ENCODE measurements around the gene RFC4.

Gene RFC4

DNA sequence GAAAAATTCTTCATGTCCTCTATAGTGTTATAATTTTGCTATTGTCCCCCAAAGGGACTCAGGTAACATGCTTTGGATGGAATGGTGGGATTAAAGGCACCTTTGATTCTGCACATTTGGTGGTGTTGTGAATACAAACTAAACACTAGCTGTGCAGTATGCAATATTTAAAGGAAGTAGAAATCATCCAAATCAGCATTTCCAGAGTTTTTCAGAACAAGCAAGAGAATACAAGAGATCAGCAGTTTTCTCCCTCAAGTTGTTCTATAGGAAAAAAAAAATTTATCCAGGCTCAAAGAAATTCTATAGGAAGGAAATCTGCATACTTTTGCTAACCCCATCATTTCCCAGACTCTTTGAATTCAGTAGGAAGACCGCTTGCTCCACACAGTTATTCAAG, 26.0 kb upstream of the RFC4 start:
- TF ChIP-seq, protein P1, sequence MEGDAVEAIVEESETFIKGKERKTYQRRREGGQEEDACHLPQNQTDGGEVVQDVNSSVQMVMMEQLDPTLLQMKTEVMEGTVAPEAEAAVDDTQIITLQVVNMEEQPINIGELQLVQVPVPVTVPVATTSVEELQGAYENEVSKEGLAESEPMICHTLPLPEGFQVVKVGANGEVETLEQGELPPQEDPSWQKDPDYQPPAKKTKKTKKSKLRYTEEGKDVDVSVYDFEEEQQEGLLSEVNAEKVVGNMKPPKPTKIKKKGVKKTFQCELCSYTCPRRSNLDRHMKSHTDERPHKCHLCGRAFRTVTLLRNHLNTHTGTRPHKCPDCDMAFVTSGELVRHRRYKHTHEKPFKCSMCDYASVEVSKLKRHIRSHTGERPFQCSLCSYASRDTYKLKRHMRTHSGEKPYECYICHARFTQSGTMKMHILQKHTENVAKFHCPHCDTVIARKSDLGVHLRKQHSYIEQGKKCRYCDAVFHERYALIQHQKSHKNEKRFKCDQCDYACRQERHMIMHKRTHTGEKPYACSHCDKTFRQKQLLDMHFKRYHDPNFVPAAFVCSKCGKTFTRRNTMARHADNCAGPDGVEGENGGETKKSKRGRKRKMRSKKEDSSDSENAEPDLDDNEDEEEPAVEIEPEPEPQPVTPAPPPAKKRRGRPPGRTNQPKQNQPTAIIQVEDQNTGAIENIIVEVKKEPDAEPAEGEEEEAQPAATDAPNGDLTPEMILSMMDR (IDR thresholded peaks at IDR 0.05; ENCODE audit: low read depth, low read length, missing control alignments): no peak
- H3K4me3 ChIP-seq (replicated peaks; ENCODE audit: low read depth, low read length): no peak overlapping the region
- DNase-seq (ENCODE audit: extremely low read depth, low read depth): no peak

DNA sequence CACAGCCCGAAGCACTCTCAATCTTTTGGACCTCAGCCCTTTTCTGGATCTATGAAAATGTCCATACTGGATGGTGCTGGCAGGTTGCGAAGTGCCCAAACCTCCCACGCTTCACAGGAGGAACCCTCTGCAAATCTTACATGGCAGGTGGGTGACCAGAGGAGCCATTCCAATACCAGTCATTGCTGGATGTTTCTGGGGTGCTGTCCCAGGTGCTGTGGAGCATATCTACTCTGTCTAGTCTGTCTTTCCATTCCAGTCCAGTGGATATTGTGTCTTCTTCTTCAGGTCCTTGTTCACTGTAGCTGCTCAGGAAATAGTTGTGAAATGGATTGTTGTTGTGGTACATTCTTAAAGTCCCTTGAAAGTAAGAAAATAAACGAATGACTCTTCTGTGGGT, 25.5 kb upstream of the RFC4 start:
- TF ChIP-seq, protein P1 (IDR thresholded peaks at IDR 0.05; ENCODE audit: low read depth, low read length, missing control alignments): no peak
- DNase-seq (ENCODE audit: extremely low read depth, low read depth): no peak
- H3K4me3 ChIP-seq (replicated peaks; ENCODE audit: low read depth, low read length): no peak overlapping the region

DNA sequence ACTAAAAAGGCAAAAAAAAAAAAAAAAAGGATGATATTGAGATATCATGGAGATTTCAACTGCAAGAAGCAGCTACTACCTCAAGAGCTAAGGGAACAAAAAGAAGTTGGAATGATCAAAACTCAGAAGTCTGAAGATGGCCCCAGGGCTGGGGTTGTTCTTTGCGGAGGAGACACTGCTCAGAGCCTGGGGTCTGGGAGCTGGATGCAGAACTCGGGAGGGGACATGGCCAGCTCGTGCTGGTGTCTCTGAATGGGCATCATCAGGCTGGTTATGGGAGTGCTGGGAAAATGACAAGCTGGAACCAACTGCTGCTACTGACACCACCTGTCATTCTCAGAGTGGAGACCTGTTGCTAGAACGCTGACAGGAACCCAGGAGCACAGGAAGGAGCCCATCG, 22.1 kb upstream of the RFC4 start:
- TF ChIP-seq, protein P1 (IDR thresholded peaks at IDR 0.05; ENCODE audit: low read depth, low read length, missing control alignments): no peak
- H3K4me3 ChIP-seq (replicated peaks; ENCODE audit: low read depth, low read length): no peak overlapping the region
- no peak for DNase-seq (ENCODE audit: extremely low read depth, low read depth)

DNA sequence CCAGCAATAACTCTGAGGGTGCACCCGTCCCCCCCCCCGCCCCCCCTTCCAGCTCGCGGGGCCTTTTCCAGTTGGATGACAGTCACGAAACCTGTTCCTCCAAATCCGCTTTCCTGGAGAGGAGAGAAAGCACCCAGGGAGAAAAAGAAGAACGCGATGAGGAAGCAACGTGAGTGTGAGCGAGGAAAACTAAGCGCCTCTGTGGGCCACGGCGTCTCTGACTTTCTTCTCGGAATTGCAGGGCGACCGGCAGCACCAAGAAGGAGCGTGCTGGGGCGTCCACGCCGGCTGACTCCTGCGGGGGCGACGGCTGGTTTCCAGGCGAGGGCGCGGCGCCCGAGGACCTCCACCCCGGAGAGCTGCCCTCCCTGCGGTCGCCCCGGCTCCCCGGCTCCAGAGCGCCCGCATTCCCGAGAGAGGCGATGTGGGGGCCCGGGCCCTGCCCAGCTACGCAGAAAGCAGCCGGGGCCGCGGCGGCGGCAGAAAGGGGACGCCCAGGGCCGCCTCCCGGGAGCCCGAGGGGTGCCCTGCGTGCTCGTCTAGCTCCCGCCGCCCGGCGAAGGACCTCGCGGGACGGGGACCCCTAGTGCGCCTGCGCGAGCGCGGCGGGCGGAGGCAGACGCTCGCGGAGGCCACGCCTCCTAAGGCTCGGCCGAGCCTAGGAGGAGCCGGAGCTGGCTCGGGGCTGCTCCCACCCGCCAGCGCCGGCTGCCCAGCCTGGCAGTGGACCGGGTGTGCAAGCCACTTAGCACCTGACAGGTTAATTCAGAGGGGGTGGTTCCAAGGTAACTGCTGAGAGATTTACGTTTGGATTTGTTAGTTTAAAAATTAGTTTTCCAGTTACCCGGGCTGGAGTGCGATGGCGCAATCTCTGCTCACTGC, 20.9 kb upstream of the RFC4 start:
- TF ChIP-seq, protein P1 (IDR thresholded peaks at IDR 0.05; ENCODE audit: low read depth, low read length, missing control alignments): no peak
- DNase-seq (ENCODE audit: extremely low read depth, low read depth): no peak
- peak overlapping the region; percentile 83 for H3K4me3 ChIP-seq (replicated peaks; ENCODE audit: low read depth, low read length)

DNA sequence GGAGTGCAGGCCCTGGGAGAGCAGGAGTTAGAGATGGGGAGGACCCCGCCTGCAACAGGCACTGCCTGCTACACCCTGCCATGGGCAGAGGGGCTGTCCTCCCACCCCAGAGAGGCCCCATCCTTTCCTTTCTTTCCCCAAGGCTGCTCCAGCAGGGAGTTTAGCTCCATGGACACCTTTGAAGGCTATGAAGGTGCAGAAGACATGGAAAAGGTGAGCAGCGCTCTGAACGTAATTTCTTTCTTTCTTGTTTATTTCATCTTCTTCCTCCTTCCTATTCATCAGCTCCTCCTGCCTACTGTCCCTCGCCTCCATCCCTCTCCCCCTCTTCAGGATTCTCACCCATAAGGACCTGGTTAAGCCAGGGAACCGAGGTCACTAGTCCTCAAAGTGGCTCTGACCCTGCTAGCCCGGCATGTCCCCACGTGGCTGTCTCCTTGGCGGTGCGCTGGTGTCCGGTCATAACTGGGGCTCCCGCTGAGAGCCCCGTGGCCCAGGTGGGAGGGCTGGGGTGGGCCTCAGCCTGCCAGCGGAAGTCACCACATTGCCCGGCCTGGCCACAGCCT, 20.2 kb upstream of the RFC4 start:
- no peak for DNase-seq (ENCODE audit: extremely low read depth, low read depth)
- H3K4me3 ChIP-seq (replicated peaks; ENCODE audit: low read depth, low read length): peak overlapping the region; percentile 83
- TF ChIP-seq, protein P1 (IDR thresholded peaks at IDR 0.05; ENCODE audit: low read depth, low read length, missing control alignments): no peak

DNA sequence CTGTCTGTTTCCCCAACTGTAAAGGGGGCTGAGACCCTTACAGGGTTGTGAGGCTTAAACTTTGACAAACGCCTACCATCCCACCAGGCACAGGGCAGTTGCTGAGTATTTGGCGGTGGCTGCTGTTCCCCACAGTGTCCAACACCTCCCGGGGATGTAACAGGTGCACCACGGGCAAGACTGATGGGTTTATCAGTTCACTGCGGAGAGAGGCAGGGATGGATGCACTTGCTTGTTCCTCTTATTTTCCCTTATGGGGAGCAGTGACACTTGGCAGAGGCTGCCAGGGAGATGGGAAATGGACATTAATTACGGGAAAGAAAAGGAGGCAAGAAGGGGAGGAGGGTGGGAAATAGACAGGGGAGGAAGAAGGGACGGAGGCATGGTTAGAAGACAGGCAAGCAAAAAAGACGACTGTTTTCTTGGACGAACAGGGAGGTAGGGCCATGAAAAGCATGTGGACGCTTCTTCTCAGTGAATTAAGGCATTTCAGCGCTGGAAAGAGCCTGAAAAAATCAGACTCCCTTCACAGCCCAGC, 19.7 kb upstream of the RFC4 start:
- DNase-seq (ENCODE audit: extremely low read depth, low read depth): no peak
- TF ChIP-seq, protein P1 (IDR thresholded peaks at IDR 0.05; ENCODE audit: low read depth, low read length, missing control alignments): no peak
- peak overlapping the region; percentile 83 for H3K4me3 ChIP-seq (replicated peaks; ENCODE audit: low read depth, low read length)

All from HFF-Myc (cell line).